Activated CD8-positive, alpha-beta memory T cell treated with anti-CD3 and anti-CD28 coated beads for 48 hours (primary cell): ENCODE measurements around the gene BUB1.
"Not testable (repeated sequence)": the region's sequence is repeated elsewhere in the genome, so short reads cannot be mapped to it uniquely, and the experiment has no call there.

Experiments
- DNase-seq, 3 experiments: peaks; one replicate each; pipeline ENCODE4 v3.0.0-alpha.2; 2020; ENCODE audit warnings: low read depth in 2 of 3, low spot score in 2 of 3

Gene BUB1

DNA sequence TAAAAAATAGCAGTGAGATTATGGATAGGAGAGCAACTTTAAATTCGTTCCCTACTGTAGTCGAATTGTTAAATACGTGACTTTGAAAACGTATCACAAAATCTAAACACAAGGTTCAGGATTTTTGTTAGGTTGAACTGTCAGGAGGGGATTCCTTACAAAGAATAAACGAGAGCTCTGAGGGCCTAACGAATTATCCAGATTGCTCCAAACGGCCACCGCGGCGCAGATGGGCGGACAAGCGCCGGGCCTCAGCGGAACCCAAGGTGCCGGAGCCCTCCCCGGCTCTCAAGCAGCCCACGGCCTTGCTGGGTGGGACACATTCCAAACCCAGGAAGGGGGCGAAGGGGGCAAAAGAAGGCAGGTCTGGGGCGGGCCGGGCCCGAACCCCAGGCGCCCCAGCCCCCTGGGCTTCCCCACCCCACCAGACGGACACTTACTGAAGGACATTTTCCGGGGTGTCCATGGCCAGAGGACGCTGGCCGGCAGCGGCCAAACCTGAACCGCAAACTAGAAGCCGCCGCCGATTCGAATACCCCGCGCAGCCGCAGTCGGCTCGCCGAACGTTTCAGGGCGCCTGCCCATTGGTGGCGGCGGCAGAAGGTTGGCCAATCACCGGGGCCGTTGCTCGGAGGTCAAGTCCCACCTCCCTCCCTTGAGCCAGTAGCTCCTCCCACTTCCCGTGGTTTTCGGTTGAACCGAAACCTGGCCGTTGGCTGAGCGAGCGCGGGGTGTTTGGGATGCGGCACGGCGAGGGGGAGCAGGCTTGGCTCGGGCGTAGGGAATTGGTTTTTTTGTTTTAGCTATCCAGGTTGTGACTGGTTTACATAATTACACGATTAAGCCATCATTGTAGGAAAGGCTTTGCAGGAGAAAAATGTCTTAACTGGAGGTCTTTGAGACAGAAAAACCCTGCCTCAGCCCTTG, at the start of gene BUB1:
Gene BUB1, minus strand, starts transcription at position 534 of the 927 bp plus-strand sequence. Its CDS starts 68 bp downstream, at position 466.
- peak; percentile 83 to 90 (median 89) for DNase-seq

GRCh38 chr2:110726285-110726684, 48.4 kb upstream of the BUB1 start:
- DNase-seq, result no peak

GRCh38 chr2:110725859-110726258, 48.0 kb upstream of the BUB1 start:
- no peak for DNase-seq

GRCh38 chr2:110725370-110725769, 47.5 kb upstream of the BUB1 start:
- no peak for DNase-seq

GRCh38 chr2:110724820-110725219, 47.0 kb upstream of the BUB1 start:
- DNase-seq, result no peak

DNA sequence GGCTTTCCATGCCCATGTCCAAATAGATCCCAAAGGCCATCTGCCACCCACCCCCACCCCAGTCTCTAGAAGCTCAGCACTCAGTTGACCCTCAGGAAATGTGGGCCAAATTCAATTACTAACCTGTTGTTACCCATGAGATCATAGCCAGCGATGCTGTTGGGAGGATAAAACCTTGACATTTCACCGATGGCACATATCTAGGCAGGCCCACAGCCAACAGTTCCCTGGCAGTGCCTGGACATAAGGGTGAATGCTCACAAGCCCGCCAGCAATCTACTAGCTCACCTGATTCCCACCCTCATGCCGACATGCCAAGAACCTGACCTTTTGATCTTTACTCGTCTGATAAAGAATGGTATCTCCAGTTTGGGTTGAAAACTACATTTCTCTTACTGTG, 42.7 kb upstream of the BUB1 start:
- no peak for DNase-seq

GRCh38 chr2:110718990-110719389, 41.1 kb upstream of the BUB1 start:
- no peak for DNase-seq

GRCh38 chr2:110718382-110718781, 40.5 kb upstream of the BUB1 start:
- no peak for DNase-seq

- no peak for DNase-seq
Observed at GRCh38 chr2:110717734-110718133, 39.9 kb upstream of the BUB1 start.

- DNase-seq, result no peak
Observed at GRCh38 chr2:110716959-110717645, 39.2 kb upstream of the BUB1 start.

DNA sequence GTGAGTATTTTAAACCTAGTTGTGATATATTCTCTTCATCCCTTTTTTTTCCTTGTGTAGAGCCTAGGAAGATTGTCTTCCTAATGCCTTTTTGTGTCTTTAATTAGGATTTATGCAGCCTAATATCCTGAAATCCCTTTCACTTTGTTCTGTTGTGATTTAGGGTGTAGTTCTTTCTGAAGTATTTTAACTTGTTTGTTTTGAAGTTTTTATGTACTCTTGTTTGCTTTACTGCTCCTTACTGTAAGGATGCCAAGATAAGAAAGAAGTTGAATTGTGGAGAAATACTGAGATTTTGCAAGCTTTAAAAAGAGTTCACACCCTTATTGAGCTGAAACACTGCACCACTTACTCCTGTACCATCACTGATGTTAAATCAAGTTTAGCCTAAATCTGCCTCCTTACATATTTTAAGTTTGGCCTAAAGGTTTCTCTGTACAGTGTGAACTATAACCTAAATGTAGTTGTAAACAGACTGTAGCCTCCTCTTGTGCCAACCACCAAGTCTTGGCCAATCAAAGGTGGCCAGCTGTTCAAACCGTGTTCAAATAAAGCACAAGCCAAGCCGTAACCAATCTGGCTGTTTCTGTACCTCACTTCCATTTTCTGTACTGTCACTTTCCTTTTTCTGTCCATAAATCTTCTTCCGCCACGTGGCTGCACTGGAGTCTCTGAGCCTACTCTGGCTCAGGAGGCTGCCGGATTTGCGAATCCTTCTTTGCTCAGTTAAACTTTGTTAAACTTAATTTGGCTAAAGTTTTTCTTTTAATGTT, 36.8 kb upstream of the BUB1 start:
- DNase-seq, result no peak

- no peak for DNase-seq
Observed at GRCh38 chr2:110713513-110714362, 35.9 kb upstream of the BUB1 start.

DNA sequence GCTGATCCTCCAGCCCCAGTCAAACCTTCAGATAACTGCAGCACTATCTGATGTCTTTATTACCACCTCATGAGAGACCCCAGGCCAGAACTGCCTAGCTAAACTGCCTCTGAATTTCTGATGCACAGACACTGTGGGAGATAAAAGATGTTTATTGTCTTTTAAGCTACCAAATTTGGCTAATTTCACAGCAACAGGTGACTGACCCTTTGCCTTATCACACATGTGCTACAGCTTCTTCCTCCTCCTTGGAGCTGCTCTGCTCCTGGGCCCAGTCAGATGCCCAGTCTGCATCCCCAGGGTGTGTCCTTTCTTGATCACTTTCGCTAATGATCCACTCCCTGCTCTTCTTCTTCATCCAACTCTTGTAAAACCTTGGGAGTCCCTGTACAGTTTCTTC, 34.9 kb upstream of the BUB1 start:
- no peak for DNase-seq

- DNase-seq, result no peak
Observed at GRCh38 chr2:110708455-110708854, 30.6 kb upstream of the BUB1 start.

DNA sequence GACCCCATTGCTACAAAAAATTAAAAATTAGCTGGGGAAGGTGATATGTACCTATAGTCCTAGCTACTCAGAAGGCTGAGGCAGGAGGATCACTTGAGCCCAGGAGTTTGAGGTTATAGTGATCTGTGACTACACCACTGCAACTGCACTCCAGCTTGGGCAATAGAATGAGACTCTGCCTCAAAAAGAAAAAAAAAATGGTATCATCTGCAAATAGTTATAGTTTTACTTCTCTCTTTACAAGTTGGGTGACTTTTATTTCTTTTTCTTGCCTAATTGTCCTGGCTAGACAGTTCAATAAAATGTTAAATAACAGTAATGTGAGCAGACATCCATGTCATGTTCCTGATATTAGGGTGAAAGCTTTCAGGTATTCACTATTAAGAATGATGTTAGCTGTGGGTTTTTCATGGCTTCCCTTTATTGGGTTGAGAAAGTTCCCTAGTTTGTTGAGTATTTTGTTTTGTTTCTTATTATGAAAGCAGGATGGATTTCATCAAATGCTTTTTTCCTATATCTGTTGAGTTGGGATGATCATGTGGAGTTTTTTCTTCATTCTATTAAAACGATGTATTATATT, 29.6 kb upstream of the BUB1 start:
- no peak for DNase-seq

DNA sequence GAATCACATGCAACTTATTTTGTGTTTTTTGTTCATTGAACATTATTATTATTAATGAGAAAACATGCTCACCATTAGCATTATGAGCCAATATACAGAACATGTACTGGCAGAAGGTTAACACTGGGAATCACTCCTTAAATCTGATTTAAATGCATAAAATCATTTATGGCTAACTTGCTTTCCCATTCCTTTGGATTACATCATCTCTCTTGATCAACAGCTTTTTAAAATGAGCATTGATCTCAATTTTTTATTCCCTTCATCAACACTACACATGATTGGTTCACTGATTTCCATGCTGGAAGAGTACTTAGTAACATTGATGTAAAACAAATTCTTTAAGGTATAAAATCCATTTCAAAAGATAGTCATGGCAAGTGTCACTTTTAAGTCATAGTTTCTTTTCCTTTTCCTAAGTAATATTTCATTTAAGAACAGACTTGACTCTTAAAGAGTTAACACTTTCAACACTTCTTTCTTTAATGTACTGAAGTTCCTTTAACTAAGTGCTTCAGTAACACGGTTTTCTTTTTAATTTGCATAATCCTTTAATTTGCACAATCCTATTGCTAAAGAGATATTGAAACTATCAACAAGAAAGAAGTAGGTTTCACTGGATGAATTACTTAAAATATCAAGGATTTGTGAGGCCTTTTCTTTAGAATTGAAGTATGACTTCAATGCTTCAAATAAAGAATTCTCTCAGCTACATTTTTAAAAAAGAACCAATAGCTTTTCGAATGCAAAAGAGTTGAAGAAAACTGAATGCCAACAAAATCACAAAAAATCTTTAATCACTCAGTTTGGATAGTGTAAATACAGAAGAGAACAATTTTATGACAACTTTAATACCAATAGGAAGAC, 24.9 kb upstream of the BUB1 start:
- DNase-seq, result no peak

GRCh38 chr2:110698253-110698652, 20.4 kb upstream of the BUB1 start:
- not testable (repeated sequence) for DNase-seq

GRCh38 chr2:110695146-110695898, 17.5 kb upstream of the BUB1 start:
- DNase-seq, result not testable (repeated sequence)
